SK-N-MC (cell line): ENCODE data around the gene SLC16A11.

ENCODE experiments used
- EZH2 ChIP-seq: fragments of 200-600 bp; sonication (generic); IDR thresholded peaks from one replicate; pipeline ENCODE4 v1.6.1; 2017; ENCODE audit warnings: antibody characterized with exemption
- POLR2AphosphoS5 ChIP-seq: IDR thresholded peaks from 2 replicates; pipeline ENCODE4 v1.6.1; 2012; ENCODE audit warnings: mild to moderate bottlenecking, low read depth, low read length, borderline replicate concordance

DNA sequence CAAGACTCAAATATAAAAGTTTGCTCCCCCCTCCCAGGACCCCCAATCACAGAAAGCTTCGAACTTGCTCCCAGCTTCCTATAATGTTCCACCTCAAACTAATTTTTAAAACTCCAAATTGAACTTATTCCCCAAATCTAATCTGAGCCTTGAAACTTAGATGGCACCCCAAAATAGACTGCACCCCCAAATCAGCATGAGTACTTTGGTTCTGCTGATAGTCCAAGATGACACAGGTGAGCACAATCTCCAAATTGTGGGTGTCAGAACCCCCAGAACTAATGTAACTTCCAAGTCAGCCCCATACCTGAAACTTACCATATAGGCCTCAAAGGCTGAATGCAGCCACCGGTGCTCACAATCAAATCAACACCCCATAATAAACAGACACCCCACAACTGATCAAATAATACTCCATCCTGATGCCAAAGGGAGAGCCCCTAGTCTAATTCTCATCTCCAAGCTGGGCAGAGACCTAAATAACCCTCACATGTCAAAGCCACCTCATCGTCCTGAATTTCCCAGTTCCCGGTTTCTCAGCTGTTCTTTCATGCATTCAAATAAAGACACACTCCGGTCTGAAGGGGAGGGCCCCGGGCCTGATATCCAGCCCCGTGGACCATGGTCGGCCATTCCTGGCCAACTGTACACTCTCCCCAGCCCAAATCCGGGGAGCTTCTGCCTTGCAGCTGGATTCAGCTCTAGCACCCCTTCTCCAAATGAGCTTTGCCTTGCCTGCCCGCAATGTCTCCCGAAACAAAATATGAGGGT, 22.8 kb downstream of the SLC16A11 start:
- TF ChIP-seq EZH2 (no peak), POLR2AphosphoS5 (no peak)
